HepG2 (cell line): ENCODE measurements around the gene IL6R. TPM values are rescaled to one million over a fixed set of nuclear protein-coding genes. Genes with fewer than 3 reads are reported as not detected.
A peak's percentile ranks its signal among the peaks of the same experiment; 100 is the strongest.

Experiments
- ATF6 ChIP-seq: sonication (generic); formaldehyde crosslinking; conservative IDR thresholded peaks from 2 replicates; pipeline ENCODE4 v1.4.0; 2020; ENCODE audit warnings: missing genetic modification reagents
- EHMT2 ChIP-seq: fragments of 200-600 bp; sonication (generic); IDR thresholded peaks from 2 replicates; pipeline ENCODE4 v1.7.0; 2017; ENCODE audit warnings: antibody characterized with exemption, low read depth, low read length, borderline replicate concordance
- EP300 ChIP-seq, 3 experiments: sonication (generic) in 1 of 3; formaldehyde crosslinking in 1 of 3; IDR thresholded peaks; 2 replicates each; pipeline versions ENCODE4 v1.5.1 to v1.6.1; 2011 to 2020; ENCODE audit warnings: low read depth in 2 of 3, low read length in 2 of 3, borderline replicate concordance in 1 of 3, improper control_type of control experiment in 1 of 3, mild to moderate bottlenecking in 1 of 3, missing genetic modification reagents in 1 of 3, moderate library complexity in 1 of 3
- ESRRA ChIP-seq: sonication (generic); formaldehyde crosslinking; IDR thresholded peaks from 2 replicates; pipeline ENCODE4 v1.5.1; 2020; ENCODE audit warnings: mild to moderate bottlenecking, low read depth, missing genetic modification reagents
- GMEB2 ChIP-seq: IDR thresholded peaks from 2 replicates; pipeline ENCODE4 v1.6.1; 2016; ENCODE audit warnings: missing biosample characterization, missing genetic modification reagents, low read depth
- GPBP1L1 ChIP-seq: sonication (generic); formaldehyde crosslinking; IDR thresholded peaks from 2 replicates; pipeline ENCODE4 v1.5.0; 2020; ENCODE audit warnings: mild to moderate bottlenecking, missing genetic modification reagents
- PAF1 ChIP-seq: IDR thresholded peaks from 2 replicates; pipeline ENCODE4 v1.6.1; 2016; ENCODE audit warnings: missing genetic modification reagents, missing compliant biosample characterization
- RORA ChIP-seq: sonication (generic); formaldehyde crosslinking; IDR thresholded peaks from 2 replicates; pipeline ENCODE4 v1.5.0; 2020; ENCODE audit warnings: mild to moderate bottlenecking, missing genetic modification reagents, moderate library complexity
- RXRB ChIP-seq: IDR thresholded peaks from 2 replicates; pipeline ENCODE4 v1.6.1; 2016; ENCODE audit warnings: borderline replicate concordance, missing genetic modification reagents, missing compliant biosample characterization
- TFDP2 ChIP-seq: sonication (generic); formaldehyde crosslinking; IDR thresholded peaks from 2 replicates; pipeline ENCODE4 v1.4.0; 2020; ENCODE audit warnings: missing genetic modification reagents
- THAP7 ChIP-seq: sonication (generic); formaldehyde crosslinking; IDR thresholded peaks from 2 replicates; pipeline ENCODE4 v1.8.1; 2023; ENCODE audit warnings: mild to moderate bottlenecking, missing genetic modification reagents
- ZBTB14 ChIP-seq: sonication (generic); formaldehyde crosslinking; IDR thresholded peaks from 2 replicates; pipeline ENCODE4 v1.4.0; 2020; ENCODE audit warnings: missing genetic modification reagents
- ZBTB20 ChIP-seq: sonication (generic); formaldehyde crosslinking; IDR thresholded peaks from 2 replicates; pipeline ENCODE4 v1.8.1; 2023; ENCODE audit warnings: missing genetic modification reagents, low read depth, mild to moderate bottlenecking, borderline replicate concordance
- ZNF30 ChIP-seq: sonication (generic); formaldehyde crosslinking; IDR thresholded peaks from 2 replicates; pipeline ENCODE4 v1.5.0; 2020; ENCODE audit warnings: mild to moderate bottlenecking, missing genetic modification reagents
- ZNF382 ChIP-seq: sonication (generic); formaldehyde crosslinking; IDR thresholded peaks from 2 replicates; pipeline ENCODE4 v1.5.0; 2020; ENCODE audit warnings: missing genetic modification reagents, mild to moderate bottlenecking, borderline replicate concordance
- ZNF496 ChIP-seq: sonication (generic); formaldehyde crosslinking; IDR thresholded peaks from 2 replicates; pipeline ENCODE4 v1.8.1; 2023; ENCODE audit warnings: mild to moderate bottlenecking, moderate library complexity, missing genetic modification reagents; ENCODE audit not compliant: insufficient replicate concordance
- ZNF557 ChIP-seq: sonication (generic); formaldehyde crosslinking; IDR thresholded peaks from 2 replicates; pipeline ENCODE4 v1.4.0; 2020; ENCODE audit warnings: missing genetic modification reagents
- ZNF713 ChIP-seq: sonication (generic); formaldehyde crosslinking; IDR thresholded peaks from 2 replicates; pipeline ENCODE4 v1.4.0; 2020; ENCODE audit warnings: mild to moderate bottlenecking, missing genetic modification reagents
- polyA plus RNA-seq, 8 experiments: library from polyadenylated mRNA; depleted of rRNA in 3 of 8; stranded (reverse) in 7 of 8; unstranded in 1 of 8; fragments of >200 nt; fragmentation: Illumina TruSeq in 4 of 8; extraction: Trizol in 4 of 8; gene quantifications; 2 replicates each; pipeline versions ENCODE4 v1.2.1 to v1.2.3, GENCODE V29; 2011 to 2016; ENCODE audit warnings: low read depth in 4 of 8, missing spikeins in 1 of 8, mixed read lengths in 1 of 8; ENCODE audit not compliant: insufficient read depth in 1 of 8
- total RNA-seq, 5 experiments: library from RNA; depleted of rRNA; stranded (reverse); fragments of >200 nt; fragmentation: Illumina TruSeq; extraction: Trizol; gene quantifications; 2 replicates each; pipeline ENCODE4 v1.2.3, GENCODE V29; 2016; ENCODE audit warnings: low read depth in 1 of 5

IL6R gene
- total and polyA plus RNA-seq, 2 of the 13 experiments (the other 11 are each of a cell fraction or from before 2014, with no cell fraction given): 5.0 to 24.5 TPM

GRCh38 chr1:154404984-154405746 lies at the start of gene IL6R (continued):
- peak; percentile 53 for TF ChIP-seq RXRB
- TF ChIP-seq ZNF496: no peak
- 0 out of 2 replicates have a peak, but pooled peaks have one; percentile 13 for TF ChIP-seq ESRRA (CRISPR knock-in tag)
- no peak for TF ChIP-seq GMEB2 (CRISPR knock-in tag)
- no peak for TF ChIP-seq GPBP1L1 (CRISPR knock-in tag)
- 0 out of 2 replicates have a peak, but pooled peaks have one; percentile 34 for TF ChIP-seq ZNF557
- TF ChIP-seq PAF1 (CRISPR knock-in tag): no peak
- no peak for TF ChIP-seq EHMT2
- TF ChIP-seq THAP7 (CRISPR knock-in tag): no peak
- TF ChIP-seq ZNF713: no peak
- TF ChIP-seq ATF6 (CRISPR knock-in tag): no peak
- no peak for TF ChIP-seq ZBTB20
- TF ChIP-seq ZBTB14 (CRISPR knock-in tag): peak; percentile 3; the same call in 1 of the 2 replicates
- TF ChIP-seq ZNF30: no peak
- TF ChIP-seq ZNF382 (CRISPR knock-in tag): no peak
- peak in 1 of 2 experiments; percentile 23; a peak in 1 of 4 replicates for TF ChIP-seq EP300 (IDR thresholded peaks at IDR 0.05; ENCODE audit: low read depth in 2 of 2, low read length in 2 of 2)
- TF ChIP-seq EP300 (CRISPR knock-in tag; IDR thresholded peaks at IDR 0.05; ENCODE audit: borderline replicate concordance): no peak; the same call in 1 of the 2 replicates
- TF ChIP-seq TFDP2 (CRISPR knock-in tag): peak; percentile 56; the same call in 1 of the 2 replicates
- no peak for TF ChIP-seq RORA (CRISPR knock-in tag)
